GM15510 (cell line): ENCODE measurements around the gene PTAFR.

Source experiments
- POLR2A ChIP-seq: IDR thresholded peaks from 3 replicates; pipeline ENCODE4 v1.6.1; 2011; ENCODE audit warnings: borderline replicate concordance; ENCODE audit not compliant: insufficient read length; ENCODE audit errors: extremely low read depth

PTAFR gene

GRCh38 chr1:28190996-28191645 is 14.6 kb upstream of the PTAFR start:
- no peak for TF ChIP-seq POLR2A

DNA sequence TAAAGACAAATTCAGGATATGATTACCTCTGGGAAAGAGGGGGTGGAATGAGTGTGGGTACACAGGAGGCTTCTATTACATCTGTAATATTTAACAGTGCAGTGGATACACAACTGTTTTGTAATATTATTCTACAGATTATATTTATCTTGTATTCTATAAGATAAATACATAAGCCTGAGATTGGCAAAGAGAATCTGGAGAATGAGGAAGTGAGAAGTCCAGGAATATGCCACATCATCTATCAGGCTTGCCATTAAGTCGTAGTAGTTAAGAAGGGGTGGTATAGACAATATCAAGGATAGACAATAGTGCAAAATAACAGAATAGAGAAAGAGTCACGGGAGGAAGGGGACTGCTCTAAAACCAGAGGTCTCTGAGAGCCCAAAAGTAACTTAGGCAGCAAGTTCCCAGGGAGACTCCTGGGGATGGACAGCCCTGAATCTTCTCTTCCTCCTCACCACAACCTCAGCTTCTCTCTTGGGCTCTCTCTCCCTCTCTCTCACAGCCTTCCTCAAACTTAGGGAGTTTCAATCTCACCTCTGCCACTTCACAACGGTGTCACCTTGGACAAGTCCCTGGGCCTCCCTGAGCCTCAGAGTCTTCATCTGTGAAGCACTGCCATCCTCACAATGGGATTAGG is 14.0 kb upstream of the PTAFR start:
- TF ChIP-seq POLR2A, result no peak

DNA sequence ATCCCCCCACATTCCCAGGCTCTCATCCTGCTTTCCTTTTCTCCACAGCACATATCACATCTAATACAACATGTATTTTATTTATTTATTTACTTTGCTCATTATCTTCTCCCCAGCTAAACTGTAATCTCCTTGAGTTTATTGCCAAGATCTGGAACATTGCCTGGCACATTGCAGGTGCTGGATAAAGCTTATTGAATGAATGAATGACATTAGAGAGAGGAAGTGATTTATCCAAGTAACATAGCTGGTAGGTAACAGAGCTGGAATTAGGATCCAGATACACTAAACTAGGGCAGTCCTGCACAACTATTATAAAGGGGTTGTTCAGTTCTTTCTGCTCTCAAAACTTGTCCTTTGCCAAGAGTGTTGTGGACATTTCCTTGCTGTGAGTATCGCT is 8.6 kb upstream of the PTAFR start:
- no peak for TF ChIP-seq POLR2A

DNA sequence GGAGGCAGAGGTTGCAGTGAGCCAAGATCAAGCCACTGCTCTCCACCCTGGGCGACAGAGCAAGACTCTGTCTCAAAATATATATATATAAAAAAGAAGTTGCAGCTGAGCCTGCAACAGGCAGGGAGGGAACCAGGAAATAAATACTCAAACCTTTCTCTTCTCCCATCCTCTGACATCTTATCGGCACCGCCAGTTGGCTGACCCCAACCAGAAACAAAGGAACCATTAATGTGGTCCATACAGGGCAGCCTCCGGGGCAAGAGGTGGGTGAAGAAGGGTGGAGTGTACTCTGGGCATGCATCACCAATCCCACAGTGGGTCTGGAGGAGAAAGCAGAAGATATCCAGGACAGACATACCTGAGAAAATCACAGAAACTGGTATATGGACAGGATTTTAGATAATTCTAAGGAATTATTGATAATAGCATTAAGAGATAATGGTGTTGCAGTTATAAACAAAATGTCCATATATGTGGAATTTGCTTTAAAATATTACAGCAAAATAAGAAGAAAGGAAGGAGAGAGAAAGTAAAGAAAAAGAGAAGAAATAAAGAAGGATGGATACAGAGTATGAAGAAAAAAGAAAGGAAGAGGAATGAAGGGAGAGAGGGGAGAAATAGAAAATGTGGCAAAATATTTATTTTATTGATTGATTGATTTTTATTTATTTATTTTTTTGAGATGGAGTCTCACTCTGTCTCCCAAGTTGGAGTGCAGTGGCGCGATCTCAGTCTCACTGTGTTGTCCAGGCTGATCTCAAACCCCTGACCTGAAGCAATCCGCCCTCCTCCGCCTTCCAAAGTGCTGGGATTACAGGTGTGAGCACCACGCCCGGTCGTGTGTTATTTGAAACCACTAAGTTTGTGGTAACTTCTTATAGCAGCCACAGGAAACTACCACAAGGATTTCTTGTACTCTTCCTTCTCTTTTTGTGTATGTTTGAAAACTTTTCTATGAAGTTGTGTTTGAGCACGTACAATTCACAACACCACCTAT is 4.1 kb upstream of the PTAFR start:
- no peak for TF ChIP-seq POLR2A

GRCh38 chr1:28178690-28179485 is 2.4 kb upstream of the PTAFR start:
- no peak for TF ChIP-seq POLR2A

DNA sequence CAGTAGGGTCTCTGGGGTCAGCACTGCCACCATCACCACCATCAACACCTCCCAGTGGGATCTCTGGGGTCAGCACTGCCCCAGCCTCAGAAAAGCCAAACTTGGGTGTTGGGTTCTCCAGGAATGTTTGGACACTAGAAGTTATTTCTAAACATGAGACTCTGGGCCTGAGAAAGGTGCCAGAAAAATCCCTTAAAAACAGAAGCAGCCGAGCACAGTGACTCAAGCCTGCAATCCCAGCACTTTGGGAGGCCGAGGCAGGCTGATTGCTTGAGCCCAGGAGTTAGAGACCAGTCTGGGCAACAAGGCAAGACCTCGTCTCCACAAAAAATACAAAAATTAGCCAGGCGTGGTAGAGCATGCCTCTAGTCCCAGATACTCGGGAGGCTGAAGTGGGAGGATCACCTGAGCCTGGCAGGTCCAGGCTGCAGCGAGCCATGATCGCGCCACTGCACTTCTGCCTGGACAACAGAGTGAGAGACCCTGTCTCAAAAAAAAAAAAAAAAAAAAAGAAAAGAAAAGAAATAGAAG is 470 bp downstream of the PTAFR start:
- TF ChIP-seq POLR2A, result no peak

DNA sequence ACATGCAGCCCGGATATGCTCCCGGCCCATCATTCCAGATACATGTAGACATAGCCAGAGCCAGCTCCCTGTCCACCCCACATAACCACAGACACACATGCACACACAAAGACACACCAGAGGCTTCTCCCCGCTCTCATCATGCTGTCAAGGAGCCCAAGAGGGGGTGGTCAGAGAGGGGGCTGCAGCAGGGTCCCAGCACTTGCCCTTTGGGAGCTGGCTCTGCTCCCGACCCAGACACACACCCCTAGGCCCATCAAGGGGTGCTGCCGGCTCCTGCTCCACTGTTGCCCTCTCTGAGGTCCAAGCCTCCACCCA is 2.6 kb downstream of the PTAFR start:
- TF ChIP-seq POLR2A, result no peak

GRCh38 chr1:28173151-28173979 is 3.1 kb downstream of the PTAFR start:
- TF ChIP-seq POLR2A, result no peak

DNA sequence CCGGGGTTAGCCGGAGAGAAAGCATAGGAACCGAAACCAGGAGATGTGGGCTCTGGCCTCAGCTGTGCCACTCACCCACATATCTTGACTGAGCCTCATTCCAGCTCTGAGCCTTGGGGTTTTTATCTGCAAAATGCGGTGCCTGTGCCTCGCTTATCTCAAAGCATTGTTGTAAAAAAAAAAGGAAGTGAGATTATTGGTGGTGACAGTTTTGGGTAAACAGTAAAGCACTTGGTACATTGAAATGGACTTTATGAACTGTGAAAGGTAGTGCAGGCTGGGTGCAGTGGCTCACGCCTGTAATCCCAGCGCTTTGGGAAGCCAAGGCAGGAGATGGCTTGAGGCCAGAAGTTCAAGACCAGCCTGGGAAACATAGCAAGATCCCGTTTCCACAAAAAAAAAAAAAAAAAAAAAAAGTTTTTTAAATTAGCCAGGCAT is 3.8 kb downstream of the PTAFR start:
- no peak for TF ChIP-seq POLR2A

GRCh38 chr1:28171246-28171645 is 5.2 kb downstream of the PTAFR start:
- TF ChIP-seq POLR2A, result no peak

GRCh38 chr1:28170001-28170596 is 6.4 kb downstream of the PTAFR start:
- TF ChIP-seq POLR2A, result no peak

GRCh38 chr1:28163496-28164161 is 12.9 kb downstream of the PTAFR start:
- TF ChIP-seq POLR2A, result no peak

GRCh38 chr1:28162151-28162550 is 14.3 kb downstream of the PTAFR start:
- no peak for TF ChIP-seq POLR2A
